H1 (cell line): Measurements from ENCODE around the gene ANO9.

ENCODE experiments used
- CTCF ChIP-seq, 3 experiments: IDR thresholded peaks; 1 replicate in 2 of 3; 2 replicates in 1 of 3; pipeline versions ENCODE4 v1.5.1 to v1.6.1; 2011; ENCODE audit warnings: low read length in 3 of 3, mild to moderate bottlenecking in 3 of 3, inconsistent platforms in 2 of 3, low read depth in 1 of 3, moderate library complexity in 1 of 3; ENCODE audit not compliant: insufficient read depth in 1 of 3; ENCODE audit errors: control extremely low read depth in 1 of 3
- MAFK ChIP-seq: IDR thresholded peaks from 2 replicates; pipeline ENCODE4 v1.6.1; 2012; ENCODE audit warnings: low read depth, mild to moderate bottlenecking, improper control_type of control experiment, low read length
- MAX ChIP-seq: IDR thresholded peaks from 2 replicates; pipeline ENCODE4 v1.6.1; 2012; ENCODE audit warnings: inconsistent platforms
- POLR2A ChIP-seq, 2 experiments: IDR thresholded peaks; 1 replicate in 1 of 2; 2 replicates in 1 of 2; pipeline ENCODE4 v1.6.1; 2011; ENCODE audit warnings: low read depth in 2 of 2, low read length in 2 of 2, mild to moderate bottlenecking in 2 of 2; ENCODE audit errors: control extremely low read depth in 1 of 2
- SIX5 ChIP-seq: IDR thresholded peaks from 2 replicates; pipeline ENCODE4 v1.6.1; 2011; ENCODE audit warnings: mild to moderate bottlenecking, low read depth, low read length
- TCF12 ChIP-seq: IDR thresholded peaks from 2 replicates; pipeline ENCODE4 v1.6.1; 2011; ENCODE audit warnings: low read depth, mild to moderate bottlenecking, low read length

- TF ChIP-seq SIX5 (no peak), TCF12 (no peak), MAFK (no peak), POLR2A (IDR thresholded peaks at IDR 0.05; ENCODE audit: control extremely low read depth in 1 of 2, low read depth in 2 of 2, low read length in 2 of 2) (no peak), CTCF (IDR thresholded peaks at IDR 0.05; ENCODE audit: control extremely low read depth in 1 of 3, insufficient read depth in 1 of 3, low read depth in 1 of 3, low read length in 3 of 3) (no peak), MAX (no peak)
Measured at GRCh38 chr11:373716-374551, 67.9 kb downstream of the ANO9 start.
